SJCRH30 (cell line): ENCODE results near the gene AKTIP. TPM values are rescaled to one million over a fixed set of nuclear protein-coding genes. Genes with fewer than 3 reads are reported as not detected.

ENCODE experiments used
- DNase-seq, 2 experiments: peaks; one replicate each; pipeline ENCODE4 v3.0.0-alpha.2; 2015 to 2020
- H3K27ac ChIP-seq: fragments of 250-450 bp; sonication (Bioruptor Pico); 2 replicates; pipeline ENCODE4 v1.5.1; 2020; ENCODE audit warnings: mild to moderate bottlenecking, moderate library complexity
- H3K27me3 ChIP-seq: fragments of 250-450 bp; sonication (Bioruptor Pico); 2 replicates; pipeline ENCODE4 v1.5.1; 2020; ENCODE audit warnings: mild to moderate bottlenecking, moderate library complexity
- H3K36me3 ChIP-seq: fragments of 250-450 bp; sonication (Bioruptor Pico); 2 replicates; pipeline ENCODE4 v1.5.1; 2020; ENCODE audit warnings: mild to moderate bottlenecking, moderate library complexity
- H3K4me1 ChIP-seq: fragments of 250-450 bp; sonication (Bioruptor Pico); 2 replicates; pipeline ENCODE4 v1.5.1; 2020; ENCODE audit warnings: mild to moderate bottlenecking, moderate library complexity
- H3K4me3 ChIP-seq: fragments of 250-450 bp; sonication (Bioruptor Pico); 2 replicates; pipeline ENCODE4 v1.5.1; 2020; ENCODE audit warnings: mild to moderate bottlenecking, moderate library complexity
- H3K9me3 ChIP-seq: fragments of 250-450 bp; sonication (Bioruptor Pico); replicated peaks from 2 replicates; pipeline ENCODE4 v1.5.1; 2020; ENCODE audit warnings: mild to moderate bottlenecking, moderate library complexity
- total RNA-seq: library from RNA; depleted of rRNA; stranded (reverse); fragments of >200 nt; shearing (Covaris generic); gene quantifications from 2 replicates; pipeline ENCODE4 v1.2.3, GENCODE V29; 2014; rRNA removed

Gene AKTIP
- total RNA-seq, 1 experiment from 2014 or later, result 15.8 TPM

- DNase-seq, result no peak
- no peaks in the 10 kb centered on the region for H3K27me3 ChIP-seq
- no peak overlapping the region for H3K4me3 ChIP-seq
- peaks cover 73% of the 10 kb centered on the region for H3K36me3 ChIP-seq
- H3K9me3 ChIP-seq, result no peaks in the 10 kb centered on the region
- H3K27ac ChIP-seq, result no peak overlapping the region
- no peaks in the 10 kb centered on the region for H3K4me1 ChIP-seq
Measured at GRCh38 chr16:53476867-53477266, 26.1 kb downstream of the AKTIP start.

DNA sequence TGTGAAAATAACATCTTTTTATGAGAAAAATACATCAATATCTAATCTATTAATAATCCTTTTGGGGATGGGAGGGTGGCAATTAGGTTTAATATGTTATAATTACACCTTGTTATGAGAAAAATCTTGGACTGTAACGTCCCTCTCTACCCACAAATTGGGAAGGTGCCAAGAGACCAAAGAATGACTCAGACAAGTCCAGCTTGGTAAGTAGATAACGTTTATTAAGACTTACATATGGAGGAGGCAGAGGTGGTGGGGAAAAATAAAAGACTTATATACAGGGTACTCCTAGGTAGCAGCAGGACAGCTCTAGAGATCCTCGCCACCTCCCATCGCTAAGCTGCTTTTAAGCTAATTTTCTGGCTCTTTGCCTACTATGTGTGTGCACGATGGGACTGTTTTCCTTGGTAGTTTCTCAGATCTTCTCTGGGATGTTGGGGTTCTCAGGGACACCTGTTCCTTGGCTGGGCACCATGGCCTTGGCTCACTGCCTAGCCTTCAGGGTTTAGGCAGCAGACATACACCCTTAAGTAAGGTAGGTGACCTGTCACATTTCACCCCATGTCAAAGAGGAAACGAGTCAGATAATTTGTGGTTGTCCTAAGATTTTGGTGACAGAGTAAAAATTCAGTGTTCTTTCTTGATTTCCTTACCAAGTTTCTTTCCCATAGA, 37.3 kb downstream of the AKTIP start:
- Histone ChIP-seq H3K27me3 (no peaks in the 10 kb centered on the region), H3K36me3 (peaks cover 59% of the 10 kb centered on the region), H3K4me1 (peaks cover 4% of the 10 kb centered on the region; the same call in 1 of the 2 replicates), H3K4me3 (no peak overlapping the region), H3K27ac (no peak overlapping the region), H3K9me3 (no peaks in the 10 kb centered on the region)
- DNase-seq, result peak; percentile 17 to 46

GRCh38 chr16:53458635-53459034, 44.4 kb downstream of the AKTIP start:
- no peaks in the 10 kb centered on the region for H3K4me1 ChIP-seq
- H3K9me3 ChIP-seq, result no peaks in the 10 kb centered on the region
- H3K4me3 ChIP-seq, result no peak overlapping the region
- no peak overlapping the region for H3K27ac ChIP-seq
- peaks cover 33% of the 10 kb centered on the region for H3K36me3 ChIP-seq
- no peaks in the 10 kb centered on the region for H3K27me3 ChIP-seq
- DNase-seq, result no peak

DNA sequence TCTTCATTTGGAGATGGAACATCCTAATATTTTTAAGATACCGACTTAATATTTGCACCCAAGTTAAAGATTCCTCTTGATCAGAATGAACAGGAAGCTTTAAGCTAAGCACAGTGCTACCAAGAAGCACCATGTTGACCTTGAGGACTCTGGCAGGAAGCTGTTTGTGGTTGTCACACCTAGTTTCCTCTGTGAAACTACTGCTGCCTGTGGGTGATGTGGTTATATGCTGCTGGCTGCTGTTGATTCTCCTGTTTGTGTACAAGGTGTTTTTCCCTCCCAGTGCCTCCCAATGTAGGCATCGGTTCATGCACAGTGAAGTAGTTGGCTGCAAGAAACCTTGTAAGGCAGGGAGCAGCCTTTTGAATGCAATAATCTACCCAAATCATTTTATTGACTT, 45.3 kb downstream of the AKTIP start:
- no peak overlapping the region for H3K27ac ChIP-seq
- no peaks in the 10 kb centered on the region for H3K9me3 ChIP-seq
- DNase-seq, result no peak
- no peaks in the 10 kb centered on the region for H3K4me1 ChIP-seq
- H3K27me3 ChIP-seq, result no peaks in the 10 kb centered on the region
- peaks cover 34% of the 10 kb centered on the region for H3K36me3 ChIP-seq
- no peak overlapping the region for H3K4me3 ChIP-seq

GRCh38 chr16:53456625-53457024, 46.4 kb downstream of the AKTIP start:
- no peak overlapping the region for H3K4me3 ChIP-seq
- H3K27ac ChIP-seq, result no peak overlapping the region
- peaks cover 32% of the 10 kb centered on the region for H3K36me3 ChIP-seq
- DNase-seq, result no peak
- H3K27me3 ChIP-seq, result no peaks in the 10 kb centered on the region
- H3K4me1 ChIP-seq, result no peaks in the 10 kb centered on the region
- H3K9me3 ChIP-seq, result no peaks in the 10 kb centered on the region

- H3K27ac ChIP-seq, result no peak overlapping the region
- peaks cover 24% of the 10 kb centered on the region for H3K36me3 ChIP-seq
- no peaks in the 10 kb centered on the region for H3K9me3 ChIP-seq
- H3K27me3 ChIP-seq, result no peaks in the 10 kb centered on the region
- no peak overlapping the region for H3K4me3 ChIP-seq
- no peaks in the 10 kb centered on the region for H3K4me1 ChIP-seq
- no peak for DNase-seq
Measured at GRCh38 chr16:53453928-53454327, 49.1 kb downstream of the AKTIP start.

DNA sequence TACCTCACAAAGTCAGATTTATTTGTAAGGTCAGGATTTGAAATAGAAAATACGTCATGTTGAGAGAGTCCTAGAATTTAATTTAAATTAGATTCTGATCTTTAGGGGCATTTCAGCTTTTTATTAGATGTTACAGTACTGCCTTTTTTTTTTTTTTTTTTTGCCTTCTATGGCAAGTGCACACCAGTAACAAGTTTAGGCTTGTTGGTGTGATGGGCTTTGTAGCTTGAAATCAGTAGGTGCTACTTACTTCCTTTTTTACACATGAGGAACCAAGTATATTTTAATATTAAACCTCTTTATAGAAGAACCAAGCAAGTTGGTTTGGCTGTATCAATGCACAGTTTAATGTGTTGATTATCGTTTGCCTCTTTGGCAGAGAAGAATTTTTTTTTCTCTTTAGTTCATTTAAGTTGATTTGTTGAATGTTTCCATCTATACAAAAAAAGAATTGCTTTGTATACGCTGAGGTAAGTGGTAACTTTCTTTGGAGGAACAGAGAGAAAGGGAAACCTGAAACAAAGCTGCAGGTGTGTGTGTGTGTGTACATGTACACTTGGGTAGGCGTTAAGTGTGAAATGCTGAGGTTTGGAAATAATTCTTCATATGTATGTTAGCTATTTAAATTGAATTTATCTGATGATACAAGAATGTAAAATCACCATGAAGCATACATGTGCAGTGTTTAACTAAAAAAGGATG, 53.0 kb downstream of the AKTIP start:
- Histone ChIP-seq H3K36me3 (peaks cover 17% of the 10 kb centered on the region), H3K27me3 (no peaks in the 10 kb centered on the region), H3K4me1 (no peaks in the 10 kb centered on the region), H3K27ac (no peak overlapping the region), H3K4me3 (no peak overlapping the region), H3K9me3 (no peaks in the 10 kb centered on the region)
- no peak for DNase-seq

DNA sequence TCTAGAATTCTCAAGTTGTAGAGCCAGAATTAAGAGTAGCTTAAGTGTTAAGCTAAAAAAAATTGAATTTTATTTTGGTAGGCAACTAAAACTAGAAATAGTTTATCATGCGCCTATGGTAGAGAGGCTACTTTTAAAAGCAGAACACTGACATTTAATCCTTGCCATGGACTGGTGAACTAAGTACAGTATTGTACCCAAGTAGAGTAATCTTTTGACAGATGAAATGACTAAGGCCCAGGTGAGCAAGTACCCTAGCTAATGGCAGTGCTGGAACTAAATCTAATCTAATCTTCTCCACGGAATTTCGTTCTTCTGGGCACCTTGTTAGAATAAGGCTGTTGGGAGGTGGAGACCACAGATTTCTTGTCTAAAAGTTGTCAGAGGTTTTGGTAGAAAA, 56.9 kb downstream of the AKTIP start:
- Histone ChIP-seq H3K4me1 (no peaks in the 10 kb centered on the region), H3K9me3 (no peaks in the 10 kb centered on the region), H3K27ac (no peak overlapping the region), H3K4me3 (no peak overlapping the region), H3K27me3 (no peaks in the 10 kb centered on the region), H3K36me3 (peaks cover 13% of the 10 kb centered on the region)
- no peak for DNase-seq

DNA sequence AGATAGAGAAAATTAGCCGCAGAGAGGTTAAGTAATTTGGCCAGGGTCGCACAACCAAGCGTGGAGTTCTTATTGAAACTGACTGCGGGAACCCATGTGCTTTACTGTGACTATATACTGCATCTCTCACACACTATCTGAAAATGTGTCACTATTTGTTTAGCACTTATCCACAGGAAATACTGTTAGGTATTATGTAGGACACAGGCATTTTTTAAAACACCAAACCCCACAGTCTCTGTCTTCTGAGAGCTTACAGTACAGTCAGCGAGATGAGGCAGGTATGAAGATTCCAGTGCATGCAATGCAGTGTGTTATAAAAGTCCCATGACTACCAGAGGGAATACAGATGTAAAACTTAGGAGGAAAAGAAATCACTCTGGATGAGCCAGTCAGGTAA, 57.5 kb downstream of the AKTIP start:
- no peak overlapping the region for H3K4me3 ChIP-seq
- H3K27me3 ChIP-seq, result no peaks in the 10 kb centered on the region
- no peaks in the 10 kb centered on the region for H3K9me3 ChIP-seq
- peaks cover 12% of the 10 kb centered on the region for H3K36me3 ChIP-seq
- no peak for DNase-seq
- H3K27ac ChIP-seq, result no peak overlapping the region
- no peaks in the 10 kb centered on the region for H3K4me1 ChIP-seq

Other genes with a start within 250 kb of the AKTIP start
- 60.8 and 69.0 TPM in 2 replicates for gene RBL2, start 68.7 kb downstream of the AKTIP start, total RNA-seq
- 21.4 and 26.9 TPM in 2 replicates for gene RPGRIP1L, start 200.7 kb upstream of the AKTIP start, total RNA-seq
- 129 and 132 TPM in 2 replicates for gene FTO, start 200.9 kb upstream of the AKTIP start, total RNA-seq